NCI-H2107 (cell line): ENCODE data around the gene CSTF2.

Experiments
- DNase-seq: peaks from one replicate; lab custom pipeline; 2025; lab: John Stamatoyannopoulos, UW

CSTF2 gene

GRCh38 chrX:100871594-100872560, 51.7 kb downstream of the CSTF2 start:
- no peak for DNase-seq

GRCh38 chrX:100874325-100874724, 54.1 kb downstream of the CSTF2 start, which contains the start of gene NOX1:
Gene NOX1, minus strand, starts transcription at chrX:100874359. Its CDS starts 220 bp downstream, at chrX:100874139.
- no peak for DNase-seq

- no peak for DNase-seq
Measured at GRCh38 chrX:100880368-100880767, 60.2 kb downstream of the CSTF2 start.

GRCh38 chrX:100883654-100884053, 63.5 kb downstream of the CSTF2 start:
- no peak for DNase-seq
